Omental fat pad (tissue), 4 donors: ENCODE measurements around the gene IFNA17. TPM values are rescaled to one million over a fixed set of nuclear protein-coding genes. Genes with fewer than 3 reads are reported as not detected.
"Not testable (repeated sequence)": the region's sequence is repeated elsewhere in the genome, so short reads cannot be mapped to it uniquely, and the experiment has no call there.

ENCODE experiments used
- ATAC-seq: fragments of 150-250 bp; one replicate; pipeline ENCODE4 v1.9.1; 2016; ENCODE audit warnings: mild to moderate bottlenecking, moderate library complexity; ENCODE audit not compliant: low FRiP score
- DNase-seq: peaks from one replicate; pipeline ENCODE4 v3.0.0-alpha.2; 2019; ENCODE audit warnings: low spot score
- total RNA-seq, 4 donors: library from RNA; depleted of rRNA; stranded (reverse); fragments of >200 nt; gene quantifications; one replicate each; pipeline ENCODE4 v1.1.0, GENCODE V29; 2016

Gene IFNA17
- total RNA-seq, 4 donors from 2014 or later, result not detected

DNA sequence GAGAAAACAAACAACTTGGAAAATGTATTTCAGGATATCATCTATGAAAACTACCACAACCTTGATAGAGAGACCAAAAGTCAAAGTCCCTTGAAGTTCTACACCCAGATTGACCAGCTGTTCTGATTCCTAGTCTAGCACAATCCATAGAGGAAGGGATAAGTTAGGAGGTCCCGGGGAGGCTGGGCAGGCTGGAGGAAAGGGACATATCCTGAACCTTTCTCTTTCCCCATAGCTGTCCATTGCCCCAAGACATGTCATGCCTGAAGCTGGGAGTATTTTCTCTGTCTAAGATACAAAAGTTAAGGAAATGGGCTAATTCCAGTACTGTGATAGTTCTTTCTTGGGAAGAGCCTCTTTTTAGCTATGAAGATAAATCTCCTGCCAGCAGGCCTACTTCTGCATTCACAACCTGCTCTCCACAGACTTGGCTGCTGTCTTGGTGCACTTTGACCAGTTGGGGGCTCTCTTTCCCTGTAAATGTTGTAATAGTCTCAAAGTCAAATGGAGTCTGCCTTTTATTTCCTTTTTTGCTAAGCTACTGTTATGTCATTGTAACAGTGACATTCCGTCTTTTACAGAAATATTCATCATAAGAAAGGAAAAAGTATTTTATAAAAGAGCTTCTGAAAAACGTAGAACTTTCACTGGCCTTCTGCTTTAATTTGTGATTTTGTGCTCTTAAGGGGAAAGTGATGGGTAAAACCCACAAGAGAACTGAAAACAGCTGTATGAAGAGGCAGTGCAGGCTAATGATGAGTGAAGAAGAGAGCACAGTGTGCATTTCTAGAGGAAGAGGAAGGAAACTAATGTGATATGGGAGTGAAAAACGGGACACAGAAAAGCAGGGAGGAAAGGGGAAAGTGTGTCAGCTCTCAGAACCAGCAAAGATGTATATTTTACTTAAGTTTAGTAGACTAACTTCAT is 44.9 kb downstream of the IFNA17 start:
- not testable (repeated sequence) for DNase-seq, ATAC-seq

Other genes with a start within 250 kb of the IFNA17 start
- 1 to 10 TPM; 4.1 to 6.6 (median 5.1) TPM for gene HACD4, start 196.6 kb downstream of the IFNA17 start, total RNA-seq
- gene IFNB1, start 150.3 kb downstream of the IFNA17 start, total RNA-seq, result not detected
- not detected for gene IFNW1, start 86.4 kb downstream of the IFNA17 start, total RNA-seq
- gene IFNA21, start 61.6 kb downstream of the IFNA17 start, total RNA-seq, result not detected
- not detected for gene IFNA4, start 40.6 kb downstream of the IFNA17 start, total RNA-seq
- not detected for gene IFNA7, start 26.0 kb downstream of the IFNA17 start, total RNA-seq
- gene IFNA10, start 21.1 kb downstream of the IFNA17 start, total RNA-seq, result not detected
- not detected for gene IFNA16, start 10.9 kb downstream of the IFNA17 start, total RNA-seq
- not detected for gene IFNA14, start 11.8 kb upstream of the IFNA17 start, total RNA-seq
- under 1 TPM in 1 of 4 donors, not detected in 3; 0.84 TPM for gene IFNA5, start 77.1 kb upstream of the IFNA17 start, total RNA-seq
- 10 to 100 TPM; 17.7 to 30.7 (median 19.4) TPM for gene KLHL9, start 107.2 kb upstream of the IFNA17 start, total RNA-seq
- not detected for gene IFNA6, start 122.7 kb upstream of the IFNA17 start, total RNA-seq
- not detected for gene IFNA13, start 139.8 kb upstream of the IFNA17 start, total RNA-seq
- gene IFNA2, start 157.2 kb upstream of the IFNA17 start, total RNA-seq, result under 1 TPM in 1 of 4 donors, not detected in 3; 0.75 TPM
- gene IFNA8, start 180.9 kb upstream of the IFNA17 start, total RNA-seq, result not detected
- gene IFNA1, start 212.2 kb upstream of the IFNA17 start, total RNA-seq, result not detected